Stimulated activated CD4-positive, alpha-beta T cell treated with anti-CD3 and anti-CD28 coated beads, Interleukin-4, amount 100 ng/mL, for 1 hour (primary cell): ENCODE results near the gene BAIAP2.

Experiments used
- DNase-seq: peaks from one replicate; pipeline ENCODE4 v3.0.0-alpha.2; 2020

The BAIAP2 gene

DNA sequence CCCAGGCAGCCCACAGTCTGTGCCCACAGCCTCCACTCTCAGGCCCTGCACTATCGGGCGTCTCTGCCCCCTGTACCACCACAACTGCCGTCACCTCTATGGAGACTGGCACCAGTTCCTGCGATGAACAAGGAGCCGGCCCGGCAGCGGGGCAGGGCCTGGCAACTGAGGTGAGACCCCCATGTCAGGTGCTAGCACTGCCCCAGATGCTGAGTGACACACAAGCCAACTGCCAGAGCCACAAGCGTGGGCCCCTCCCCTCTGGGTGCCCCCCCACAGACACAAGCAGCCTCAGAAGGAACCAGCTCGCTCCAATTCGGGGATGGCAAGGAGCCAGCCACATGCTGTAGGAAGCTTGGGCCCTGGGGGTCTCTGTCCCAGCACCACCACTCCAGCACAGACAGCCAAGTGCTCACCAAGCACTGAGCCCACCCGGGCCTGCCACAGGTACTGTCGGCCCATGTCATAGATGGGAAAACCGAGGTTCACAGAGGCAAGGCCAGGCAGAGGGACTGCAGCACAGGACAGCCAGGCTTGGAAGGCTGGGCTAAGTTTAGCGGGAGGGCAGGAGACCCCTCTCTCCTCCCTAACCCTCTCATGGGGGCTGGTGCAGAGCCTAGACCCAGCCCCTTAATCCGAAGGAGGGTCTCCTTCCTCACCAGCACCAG is 128.9 kb downstream of the BAIAP2 start:
- DNase-seq: no peak

DNA sequence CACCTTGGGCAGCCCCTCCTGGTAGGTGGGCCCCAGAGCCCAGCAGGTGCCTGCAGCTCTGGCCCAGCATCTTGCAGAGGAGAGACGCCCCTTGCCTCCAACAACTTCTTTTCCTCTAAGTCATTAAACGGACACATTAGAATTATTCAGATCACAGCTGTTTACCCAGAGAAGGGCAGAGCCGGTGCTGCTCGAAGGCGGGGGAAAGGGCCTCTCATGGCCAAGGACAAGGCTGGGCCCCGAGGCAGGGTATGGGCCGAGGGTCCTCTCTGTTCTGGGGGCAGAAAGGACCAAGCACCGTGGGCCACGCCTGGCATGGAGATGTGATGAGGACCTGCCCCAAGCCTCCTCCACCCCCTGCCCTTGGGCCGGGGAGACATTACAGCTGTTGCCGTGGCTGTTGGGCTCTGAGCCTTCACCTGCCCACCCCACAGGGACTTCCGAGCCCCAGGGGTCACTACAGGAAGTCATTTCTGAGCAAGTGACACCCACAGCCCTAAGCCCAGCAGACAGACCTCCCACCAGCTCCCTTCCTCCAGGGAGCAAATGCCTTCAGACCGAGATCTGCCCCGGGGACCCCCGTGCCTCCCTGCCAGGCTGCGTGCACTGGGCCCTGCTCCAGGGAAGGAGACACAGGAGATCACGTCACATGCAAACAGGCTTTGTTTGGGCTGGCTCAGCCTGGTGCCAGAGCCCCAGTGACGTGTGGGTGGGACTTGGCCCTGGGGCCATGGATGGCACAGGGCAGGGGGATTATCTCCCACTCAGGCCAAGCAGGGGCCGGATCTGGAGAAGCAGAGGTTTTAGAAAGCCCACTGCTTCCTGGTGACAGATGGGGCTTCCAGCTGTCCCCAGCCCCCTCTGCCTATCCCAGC is 129.7 kb downstream of the BAIAP2 start:
- no peak for DNase-seq

DNA sequence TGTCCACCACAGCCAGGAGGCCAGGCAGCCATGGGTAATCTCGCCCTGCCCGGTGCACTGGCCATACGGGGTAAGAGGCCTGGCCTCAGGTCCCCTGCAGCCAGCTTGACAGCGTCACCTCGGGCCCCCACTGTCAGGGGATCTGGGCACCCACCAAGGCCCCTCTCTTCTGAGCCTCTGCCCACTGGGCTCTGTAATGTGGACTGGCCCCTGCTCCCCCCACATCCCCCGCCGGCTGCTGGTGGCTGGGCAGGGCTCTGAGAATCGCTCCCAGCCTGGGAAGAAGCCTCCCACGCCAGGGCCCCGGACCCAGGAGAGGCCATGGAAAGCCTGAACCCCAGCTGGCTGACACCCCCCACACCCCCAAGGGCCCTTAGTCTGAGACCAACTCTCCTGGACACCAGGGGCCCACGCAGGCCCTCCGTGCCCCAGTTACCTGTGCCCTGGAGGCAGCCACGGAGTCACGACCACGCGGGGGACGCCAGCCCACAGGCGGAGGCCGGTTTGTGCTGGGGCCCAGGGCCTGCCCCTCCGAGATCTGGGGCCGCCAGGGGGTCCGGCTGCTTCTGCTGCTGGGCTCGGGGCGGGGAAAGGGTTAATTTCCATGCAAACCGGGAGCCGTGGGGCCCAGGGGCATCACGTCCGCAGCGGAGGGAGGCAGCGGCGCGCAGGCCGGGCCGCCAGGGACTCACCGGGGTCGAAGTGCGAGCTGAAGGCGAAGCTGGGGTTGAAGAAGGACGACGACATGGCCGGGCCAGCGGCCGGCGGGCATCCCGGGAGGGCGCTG is 130.5 kb downstream of the BAIAP2 start, which contains the start of gene PVALEF:
Gene PVALEF, plus strand, starts transcription at position 262 of the 787 bp plus-strand sequence. CDS start 15,720 bp downstream, outside the sequence.
- no peak for DNase-seq

DNA sequence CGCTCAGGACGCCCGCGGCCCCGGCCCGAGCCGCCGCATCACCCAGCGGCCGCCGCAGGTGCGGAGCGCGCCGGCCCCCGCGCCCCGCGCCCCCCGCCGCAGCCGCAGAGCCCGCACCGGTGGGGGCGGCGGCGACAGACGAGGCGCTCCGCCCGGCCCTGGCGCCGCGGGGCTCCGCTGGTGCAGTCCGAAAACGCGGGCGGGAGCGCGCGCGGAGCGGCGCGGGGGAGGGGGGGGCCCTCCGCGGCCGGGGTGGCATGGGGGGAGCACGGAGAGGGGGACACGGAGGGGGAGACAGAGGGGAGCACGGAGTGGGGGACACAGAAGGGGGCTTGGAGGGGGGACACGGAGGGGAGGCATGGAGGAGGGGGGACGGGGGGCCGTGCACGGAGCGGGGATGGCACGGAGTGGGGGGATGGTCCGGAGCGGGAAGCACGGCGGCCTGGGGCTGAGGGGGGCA is 131.1 kb downstream of the BAIAP2 start, which contains the start of gene AATK:
Gene AATK, minus strand, starts transcription at position 189 of the 460 bp plus-strand sequence. CDS start 229 bp downstream, outside the sequence.
- DNase-seq: no peak
